Transverse colon (tissue), 4 donors: ENCODE data around the gene DGKG.

Experiments
- CTCF ChIP-seq, 5 experiments: fragments of 200-600 bp in 3 of 5; fragments of 450-650 bp in 2 of 5; sonication (generic) in 3 of 5; IDR thresholded peaks; 1 replicate in 2 of 5; 2 replicates in 3 of 5; pipeline ENCODE4 v1.5.1; 2016 to 2017; ENCODE audit warnings: antibody characterized with exemption in 5 of 5, inconsistent platforms in 3 of 5, mild to moderate bottlenecking in 2 of 5, moderate library complexity in 1 of 5
- EP300 ChIP-seq: sonication (generic); formaldehyde crosslinking; IDR thresholded peaks from one replicate; pipeline ENCODE4 v1.6.1; 2017; ENCODE audit warnings: antibody characterized with exemption, low read depth
- POLR2A ChIP-seq: fragments of 450-650 bp; IDR thresholded peaks from one replicate; pipeline ENCODE4 v1.6.1; 2016; ENCODE audit warnings: antibody characterized with exemption, mild to moderate bottlenecking, moderate library complexity
- POLR2AphosphoS5 ChIP-seq, 3 donors: sonication (generic); formaldehyde crosslinking; IDR thresholded peaks; one replicate each; pipeline ENCODE4 v1.6.1; 2016; ENCODE audit warnings: antibody characterized with exemption in 3 of 3

GRCh38 chr3:186127463-186127862 lies 234.6 kb downstream of the DGKG start:
- TF ChIP-seq POLR2A (no peak), CTCF (IDR thresholded peaks at IDR 0.05) (no peak), POLR2AphosphoS5 (IDR thresholded peaks at IDR 0.05) (no peak), EP300 (no peak)
